Measurements from ENCODE around the gene AGBL4.

Gene AGBL4

DNA sequence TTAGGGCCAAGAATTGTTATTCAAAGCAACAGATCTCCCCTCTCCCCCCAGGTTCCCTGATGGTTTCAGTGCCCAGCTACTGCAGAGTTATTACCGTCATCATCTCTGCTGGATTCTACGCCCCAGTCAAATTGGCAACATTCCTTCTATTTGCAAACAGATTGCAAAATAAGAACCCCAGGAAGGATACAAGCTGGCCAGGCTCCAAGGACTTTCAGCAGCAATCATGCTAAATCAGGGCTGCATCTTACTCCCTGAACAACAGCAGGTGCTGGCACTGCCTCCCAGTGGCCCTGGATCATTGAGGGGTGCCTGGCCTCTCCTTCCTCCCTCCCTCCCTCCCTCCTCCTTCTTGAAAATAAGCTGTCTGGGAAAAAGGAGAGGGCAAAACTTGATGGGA, 725.5 kb downstream of the AGBL4 start:
- DNase-seq: no peak

DNA sequence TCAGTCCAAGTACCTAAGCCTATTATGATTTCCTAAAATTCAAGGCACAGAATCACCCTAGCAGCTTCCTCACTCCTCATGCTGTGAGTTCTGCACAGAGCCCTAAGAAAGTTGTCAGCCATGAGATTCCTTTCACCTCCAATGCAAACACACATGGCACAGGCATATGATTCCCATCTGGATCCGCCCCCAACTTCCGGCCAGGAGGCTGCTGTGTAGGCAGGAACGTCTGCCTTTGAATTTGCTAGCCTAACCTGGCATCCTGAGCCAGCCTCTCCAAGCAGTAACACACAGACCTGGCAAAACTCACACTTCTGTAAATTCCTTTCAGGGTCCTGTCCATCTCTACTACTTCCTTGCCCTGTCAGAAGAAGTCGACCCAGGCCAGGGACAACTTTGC, 726.0 kb downstream of the AGBL4 start:
- DNase-seq: no peak

DNA sequence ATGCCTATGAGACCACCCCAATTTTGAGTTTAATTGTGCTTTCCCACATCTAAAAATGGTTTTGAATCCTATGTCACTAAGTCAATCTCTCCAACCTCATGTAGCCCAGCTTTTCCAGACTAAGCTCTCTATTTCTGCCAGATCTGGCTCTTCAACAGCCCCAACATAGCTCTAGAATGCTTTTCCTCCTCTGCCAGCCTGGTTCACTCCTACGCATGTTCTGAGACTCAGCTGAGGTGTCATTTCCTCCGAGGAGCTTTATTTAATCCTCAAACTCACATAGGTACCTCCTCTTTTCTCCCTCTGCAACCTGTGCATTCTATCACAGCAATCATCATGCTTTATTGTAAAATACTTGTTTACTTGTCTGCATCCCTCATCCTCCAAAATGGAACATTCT, 729.2 kb downstream of the AGBL4 start:
- no peak for DNase-seq

GRCh38 chr1:49293016-49293415, 730.7 kb downstream of the AGBL4 start:
- no peak for DNase-seq

DNA sequence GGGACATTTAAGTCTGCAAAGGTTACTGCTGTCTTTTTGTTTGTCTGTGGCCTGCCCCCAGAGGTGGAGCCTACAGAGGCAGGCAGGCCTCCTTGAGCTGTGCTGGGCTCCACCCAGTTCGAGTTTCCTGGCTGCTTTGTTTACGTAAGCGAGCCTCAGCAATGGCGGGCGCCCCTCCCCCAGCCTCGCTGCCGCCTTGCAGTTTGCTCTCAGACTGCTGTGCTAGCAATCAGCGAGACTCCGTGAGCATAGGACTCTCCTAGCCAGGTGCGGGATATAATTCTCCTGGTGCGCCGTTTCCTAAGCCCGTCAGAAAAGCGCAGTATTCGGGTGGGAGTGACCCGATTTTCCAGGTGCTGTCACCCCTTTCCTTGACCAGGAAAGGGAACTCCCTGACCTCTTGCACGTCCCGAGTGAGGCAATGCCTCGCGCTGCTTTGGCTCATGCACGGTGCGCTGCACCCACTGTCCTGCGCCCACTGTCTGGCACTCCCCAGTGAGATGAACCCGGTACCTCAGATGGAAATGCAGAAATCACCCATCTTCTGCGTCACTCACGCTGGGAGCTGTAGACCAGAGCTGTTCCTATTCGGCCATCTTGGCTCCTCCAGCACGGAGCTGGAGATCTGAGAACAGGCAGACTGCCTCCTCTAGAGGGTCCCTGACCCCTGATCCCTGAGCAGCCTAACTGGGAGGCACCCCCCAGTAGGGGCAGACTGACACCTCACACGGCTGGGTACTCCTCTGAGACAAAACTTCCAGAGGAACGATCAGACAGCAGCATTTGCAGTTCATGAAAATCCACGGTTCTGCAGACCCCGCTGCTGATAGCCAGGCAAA, 766.3 kb downstream of the AGBL4 start:
- peak in 1 of 5 experiments; percentile 16 for DNase-seq

DNA sequence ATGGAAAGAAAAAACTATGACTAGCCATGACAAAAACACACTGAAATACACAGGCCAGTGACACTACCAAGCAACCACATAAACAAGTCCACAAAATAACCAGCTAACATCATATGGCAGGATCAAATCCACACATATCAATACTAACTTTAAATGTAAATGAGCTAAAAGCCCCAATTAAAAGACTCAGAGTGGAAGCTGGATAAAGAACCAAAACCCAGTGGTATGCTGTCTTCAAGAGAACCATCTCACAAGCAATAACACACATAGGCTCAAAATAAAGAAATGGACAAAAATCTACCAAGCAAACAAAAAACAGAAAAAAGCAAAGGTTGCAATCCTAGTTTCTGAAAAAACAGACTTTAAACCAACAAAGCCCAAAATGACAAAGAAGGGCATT, 770.8 kb downstream of the AGBL4 start:
- DNase-seq: no peak

GRCh38 chr1:49251019-49251784, 772.6 kb downstream of the AGBL4 start:
- no peak for DNase-seq

GRCh38 chr1:49240709-49241221, 783.0 kb downstream of the AGBL4 start:
- DNase-seq: no peak

DNA sequence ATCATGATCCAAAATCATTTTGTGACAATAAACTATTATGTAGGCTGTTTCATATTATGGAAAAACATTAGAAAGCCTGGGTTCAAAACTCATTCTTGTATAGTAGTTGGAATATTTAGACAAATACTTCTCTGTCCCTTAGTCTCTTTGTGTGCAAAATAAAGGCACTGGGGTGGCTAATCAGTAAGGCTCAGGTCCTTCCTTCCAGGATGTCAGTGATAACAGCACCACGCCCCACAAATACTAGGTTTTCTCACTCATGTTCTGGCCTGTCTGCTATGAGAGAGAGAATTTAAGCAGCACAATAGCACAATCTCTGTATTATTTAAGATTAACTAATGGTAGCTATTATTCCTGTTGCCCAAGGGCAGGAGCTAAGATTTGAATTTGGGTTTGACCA, 788.8 kb downstream of the AGBL4 start:
- DNase-seq: no peak

- DNase-seq: no peak
These were observed 794.2 kb downstream of the AGBL4 start for GRCh38 chr1:49229555-49229954.

GRCh38 chr1:49226758-49227157, 797.0 kb downstream of the AGBL4 start:
- no peak for DNase-seq

DNA sequence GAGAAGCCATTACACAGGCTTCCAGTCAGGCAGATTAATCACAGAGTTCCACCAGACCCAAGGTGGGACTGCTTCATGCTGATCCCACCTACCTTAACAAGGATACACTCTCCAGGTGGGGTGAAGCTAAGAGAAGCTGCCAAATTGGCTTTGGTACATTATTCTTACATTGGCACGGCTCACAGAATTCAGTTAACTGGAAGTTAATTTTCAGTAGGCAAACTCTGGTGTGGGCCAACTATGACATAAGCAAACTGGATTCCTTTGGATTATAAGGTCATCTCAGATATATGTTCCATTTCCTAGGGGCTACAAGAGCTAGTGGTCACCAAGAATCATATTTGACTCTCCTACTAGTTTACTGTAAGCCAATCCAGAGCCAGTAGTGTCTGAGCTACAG, 798.3 kb downstream of the AGBL4 start:
- no peak for DNase-seq

- no peak for DNase-seq
These were observed 810.5 kb downstream of the AGBL4 start for GRCh38 chr1:49213301-49213700.

- no peak for DNase-seq
These were observed 815.0 kb downstream of the AGBL4 start for GRCh38 chr1:49208712-49209111.

DNA sequence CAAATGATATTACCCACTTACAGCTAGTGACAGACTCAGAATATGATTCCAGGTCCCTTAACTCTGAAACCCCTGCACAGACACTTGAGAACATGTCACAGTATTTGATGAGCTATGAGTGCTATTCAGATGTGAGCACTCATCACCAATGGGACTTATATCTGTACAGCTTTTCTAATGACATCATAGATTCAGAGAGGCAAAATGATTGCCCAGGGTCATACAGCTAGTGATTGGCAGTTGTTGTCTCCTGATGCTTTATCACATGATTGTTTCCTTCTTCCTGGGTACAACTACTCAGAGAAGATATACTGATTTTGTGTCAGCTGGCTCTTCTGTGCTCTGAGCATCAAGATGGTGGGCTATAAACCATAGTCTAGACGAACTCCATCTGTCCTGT, 819.0 kb downstream of the AGBL4 start:
- DNase-seq: no peak

GRCh38 chr1:49200738-49201137, 823.0 kb downstream of the AGBL4 start:
- DNase-seq: no peak

- DNase-seq: no peak
These were observed 824.2 kb downstream of the AGBL4 start for GRCh38 chr1:49199564-49199963.

DNA sequence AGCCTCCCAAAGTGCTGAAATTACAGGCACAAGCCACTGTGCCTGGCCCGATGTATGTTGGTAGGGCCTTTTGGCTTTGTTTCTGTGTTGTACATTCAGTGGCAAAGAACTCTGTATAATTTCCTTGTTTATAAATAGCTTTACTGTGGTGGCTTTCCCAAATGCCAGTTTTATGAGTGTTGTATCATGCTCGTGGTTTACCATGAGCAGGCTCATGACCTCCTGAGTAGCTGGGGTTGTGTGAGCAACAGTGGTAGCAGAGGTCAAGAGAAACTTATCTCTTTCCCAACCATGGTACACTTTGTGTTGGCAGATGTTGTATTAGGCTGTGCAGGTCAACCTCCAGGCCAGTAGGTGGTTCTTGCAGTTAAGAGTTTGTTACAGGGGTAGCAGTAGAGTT, 826.7 kb downstream of the AGBL4 start:
- no peak for DNase-seq

GRCh38 chr1:49190138-49190537, 833.6 kb downstream of the AGBL4 start:
- DNase-seq: no peak

DNA sequence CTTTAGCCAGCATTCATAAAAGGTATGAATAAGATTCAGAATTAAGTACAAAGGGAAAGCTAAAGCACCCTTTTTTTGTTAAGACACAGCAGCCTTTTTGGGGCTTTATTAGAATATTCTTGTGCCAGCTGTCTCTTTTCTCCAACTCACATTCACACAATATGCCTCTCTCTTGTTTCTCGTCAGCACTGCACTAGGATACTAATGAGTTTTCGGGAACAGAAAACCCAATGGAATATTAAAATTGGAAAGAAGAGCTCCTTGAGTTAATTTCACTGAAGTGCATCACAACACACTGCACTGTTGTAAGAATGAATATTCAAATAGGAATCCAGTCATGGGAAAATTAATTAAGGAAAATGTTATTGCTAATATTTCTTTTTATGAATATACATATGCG, 836.7 kb downstream of the AGBL4 start:
- no peak for DNase-seq

GRCh38 chr1:49185450-49185980, 838.2 kb downstream of the AGBL4 start:
- DNase-seq: no peak

- no peak for DNase-seq
These were observed 840.3 kb downstream of the AGBL4 start for GRCh38 chr1:49183489-49183888.

DNA sequence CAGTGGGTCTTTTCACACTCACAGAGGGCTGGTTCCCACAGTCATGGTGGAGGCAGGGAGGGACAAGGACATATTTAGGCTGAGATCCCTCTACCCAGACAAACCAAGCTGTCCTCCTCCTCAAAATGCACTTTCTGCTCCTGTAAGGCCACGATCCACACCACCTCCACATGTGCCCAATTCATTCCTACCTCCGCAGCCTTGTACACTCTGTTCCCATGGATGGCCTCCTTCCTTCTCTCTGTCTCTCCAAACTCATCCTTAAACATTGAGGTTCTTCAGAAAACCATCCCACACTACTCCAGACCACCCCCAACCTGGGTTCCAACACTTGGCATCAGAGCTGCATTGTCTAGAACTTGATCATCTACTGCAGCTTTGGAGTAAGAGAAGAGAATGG, 842.7 kb downstream of the AGBL4 start:
- DNase-seq: no peak
